Adrenal gland (tissue), 5 donors: ENCODE measurements around the gene SCP2.

ENCODE experiments used
- CTCF ChIP-seq, 6 experiments: fragments of 450-650 bp in 4 of 6; fragments of 200-600 bp in 2 of 6; sonication (generic) in 1 of 6; IDR thresholded peaks; 1 replicate in 5 of 6; 2 replicates in 1 of 6; pipeline versions ENCODE4 v1.5.1 to v1.8.0; 2016 to 2021; ENCODE audit warnings: antibody characterized with exemption in 6 of 6, mild to moderate bottlenecking in 2 of 6, moderate library complexity in 1 of 6
- POLR2A ChIP-seq, 2 donors: fragments of 450-650 bp; IDR thresholded peaks; one replicate each; pipeline ENCODE4 v1.6.1; 2017; ENCODE audit warnings: antibody characterized with exemption in 2 of 2, mild to moderate bottlenecking in 2 of 2, moderate library complexity in 1 of 2
- donor health status: DM: no; HTN: no; CAD: no.

- TF ChIP-seq CTCF (IDR thresholded peaks at IDR 0.05) (no peak), POLR2A (IDR thresholded peaks at IDR 0.05) (no peak)
Observed at GRCh38 chr1:52906135-52906603, 20.9 kb upstream of the SCP2 start.
